Liver (tissue), 3 donors: ENCODE data around the gene MYBPC3.

Experiments used
- ATF3 ChIP-seq: IDR thresholded peaks from 2 replicates; pipeline ENCODE4 v1.6.1; 2016; ENCODE audit warnings: antibody characterized with exemption
- CTCF ChIP-seq: fragments of 150-350 bp; IDR thresholded peaks from 2 replicates; pipeline ENCODE4 v1.5.1; 2017; ENCODE audit warnings: improper control_type of control experiment, low read depth, low read length; ENCODE audit not compliant: missing input control
- FOXA1 ChIP-seq: IDR thresholded peaks from 2 replicates; pipeline ENCODE4 v1.6.1; 2016; ENCODE audit warnings: antibody characterized with exemption
- HNF4A ChIP-seq, 2 donors: conservative IDR thresholded peaks; 2 replicates each; pipeline ENCODE4 v1.6.1; 2016; ENCODE audit warnings: antibody characterized with exemption in 2 of 2, mild to moderate bottlenecking in 2 of 2
- HNF4G ChIP-seq: IDR thresholded peaks from 2 replicates; pipeline ENCODE4 v1.6.1; 2016; ENCODE audit warnings: antibody characterized with exemption
- JUND ChIP-seq, 2 donors: IDR thresholded peaks; 2 replicates each; pipeline ENCODE4 v1.6.1; 2016; ENCODE audit warnings: antibody characterized with exemption in 2 of 2
- MAX ChIP-seq: IDR thresholded peaks from 2 replicates; pipeline ENCODE4 v1.6.1; 2016; ENCODE audit warnings: antibody characterized with exemption
- RAD21 ChIP-seq, 2 donors: IDR thresholded peaks; 2 replicates each; pipeline ENCODE4 v1.6.1; 2016; ENCODE audit warnings: antibody characterized with exemption in 2 of 2, mild to moderate bottlenecking in 2 of 2
- REST ChIP-seq: IDR thresholded peaks from 2 replicates; pipeline ENCODE4 v1.6.1; 2016; ENCODE audit warnings: antibody characterized with exemption, mild to moderate bottlenecking
- RXRA ChIP-seq, 2 donors: IDR thresholded peaks; 2 replicates each; pipeline ENCODE4 v1.6.1; 2017 to 2018; ENCODE audit warnings: antibody characterized with exemption in 2 of 2, mild to moderate bottlenecking in 1 of 2
- SP1 ChIP-seq: IDR thresholded peaks from 2 replicates; pipeline ENCODE4 v1.6.1; 2018; ENCODE audit warnings: antibody characterized with exemption, mild to moderate bottlenecking
- TAF1 ChIP-seq: conservative IDR thresholded peaks from 2 replicates; pipeline ENCODE4 v1.6.1; 2016; ENCODE audit warnings: antibody characterized with exemption, mild to moderate bottlenecking
- YY1 ChIP-seq: IDR thresholded peaks from 2 replicates; pipeline ENCODE4 v1.6.1; 2016; ENCODE audit warnings: antibody characterized with exemption, mild to moderate bottlenecking
- ZBTB33 ChIP-seq: IDR thresholded peaks from 2 replicates; pipeline ENCODE4 v1.6.1; 2016; ENCODE audit warnings: antibody characterized with exemption
- donor health status: healthy.
- donor health status: healthy.

GRCh38 chr11:47345890-47346563, 6.5 kb downstream of the MYBPC3 start:
- TF ChIP-seq ATF3 (no peak), RXRA (IDR thresholded peaks at IDR 0.05) (no peak), YY1 (no peak), CTCF (no peak), RAD21 (IDR thresholded peaks at IDR 0.05) (no peak), MAX (no peak), ZBTB33 (no peak), HNF4A (conservative IDR thresholded peaks at IDR 0.05) (no peak), FOXA1 (no peak), TAF1 (no peak), JUND (IDR thresholded peaks at IDR 0.05) (no peak), REST (no peak), SP1 (no peak), HNF4G (no peak)
